Esophagus squamous epithelium (tissue), 5 donors: Measurements from ENCODE around the gene EML2. TPM values are rescaled to one million over a fixed set of nuclear protein-coding genes. Genes with fewer than 3 reads are reported as not detected.

Source experiments
- DNase-seq: peaks from one replicate; lab custom pipeline; 2025; lab: John Stamatoyannopoulos, UW
- H3K27ac ChIP-seq, 4 donors: fragments of 200-600 bp; sonication (generic); one replicate each; pipeline ENCODE4 v1.5.1; 2016 to 2019; ENCODE audit warnings: mild to moderate bottlenecking in 1 of 4
- H3K27me3 ChIP-seq, 4 donors: fragments of 200-600 bp; sonication (generic); 1 replicate in 3 of 4; 2 replicates in 1 of 4; pipeline versions ENCODE4 v1.5.1 to v1.6.0; 2017 to 2021; ENCODE audit warnings: antibody characterized with exemption in 1 of 4
- H3K36me3 ChIP-seq, 3 donors: fragments of 200-600 bp; sonication (generic); one replicate each; pipeline ENCODE4 v1.5.1; 2016 to 2019
- H3K4me1 ChIP-seq, 3 donors: fragments of 200-600 bp; sonication (generic); one replicate each; pipeline ENCODE4 v1.5.1; 2017 to 2019
- H3K4me3 ChIP-seq, 4 donors: fragments of 200-600 bp; sonication (generic); 1 replicate in 3 of 4; 2 replicates in 1 of 4; pipeline ENCODE4 v1.5.1; 2016 to 2019; ENCODE audit warnings: mild to moderate bottlenecking in 2 of 4, moderate library complexity in 1 of 4
- H3K9me3 ChIP-seq, 3 donors: fragments of 200-600 bp; sonication (generic); one replicate each; pipeline ENCODE4 v1.5.1; 2016 to 2019
- POLR2A ChIP-seq, 4 donors: fragments of 450-650 bp; IDR thresholded peaks; one replicate each; pipeline ENCODE4 v1.6.1; 2017; ENCODE audit warnings: antibody characterized with exemption in 4 of 4, mild to moderate bottlenecking in 4 of 4, moderate library complexity in 3 of 4
- WGBS, 2 donors: methylation state at CpG; one replicate each; pipeline ENCODE4 v1.1.5; 2018; 5-methylcytosine and 5-hydroxymethylcytosine counted together
- intact Hi-C: fragments of 100-400 bp; cut with DNase I; formaldehyde crosslinking; loops from one replicate; pipeline ENCODE4 v1.15.0; 2022
- total RNA-seq, 4 donors: library from RNA; depleted of rRNA; stranded (reverse); fragments of >200 nt; gene quantifications; one replicate each; pipeline ENCODE4 v1.1.0, GENCODE V29; 2016
- TF ChIP-seq, protein P1 (sequence below), 6 experiments: fragments of 450-650 bp in 4 of 6; fragments of 200-600 bp in 2 of 6; sonication (generic) in 2 of 6; IDR thresholded peaks; one replicate each; pipeline ENCODE4 v1.5.1; 2016 to 2019; ENCODE audit warnings: antibody characterized with exemption in 6 of 6, mild to moderate bottlenecking in 4 of 6, moderate library complexity in 4 of 6
- donor health status: DM: yes; HTN: yes; CAD: no.

Gene EML2
- total RNA-seq, 4 donors from 2014 or later: 38.6 to 617 (median 58.3) TPM

GRCh38 chr19:45663800-45664199 lies 24.6 kb upstream of the EML2 start:
- Histone ChIP-seq H3K27me3 (peaks cover 0 to 74% (median 0%) of the 10 kb centered on the region in 4 donors), H3K9me3 (no peaks in the 10 kb centered on the region), H3K4me3 (no peak overlapping the region), H3K4me1 (peaks cover 0 to 15% (median 4%) of the 10 kb centered on the region in 3 donors), H3K36me3 (no peaks in the 10 kb centered on the region), H3K27ac (no peak overlapping the region)
- WGBS, 2 donors: 82 to 93% methylated on average over 1 of the region's 1 CpG
- TF ChIP-seq POLR2A (IDR thresholded peaks at IDR 0.05): no peak
- TF ChIP-seq, protein P1, sequence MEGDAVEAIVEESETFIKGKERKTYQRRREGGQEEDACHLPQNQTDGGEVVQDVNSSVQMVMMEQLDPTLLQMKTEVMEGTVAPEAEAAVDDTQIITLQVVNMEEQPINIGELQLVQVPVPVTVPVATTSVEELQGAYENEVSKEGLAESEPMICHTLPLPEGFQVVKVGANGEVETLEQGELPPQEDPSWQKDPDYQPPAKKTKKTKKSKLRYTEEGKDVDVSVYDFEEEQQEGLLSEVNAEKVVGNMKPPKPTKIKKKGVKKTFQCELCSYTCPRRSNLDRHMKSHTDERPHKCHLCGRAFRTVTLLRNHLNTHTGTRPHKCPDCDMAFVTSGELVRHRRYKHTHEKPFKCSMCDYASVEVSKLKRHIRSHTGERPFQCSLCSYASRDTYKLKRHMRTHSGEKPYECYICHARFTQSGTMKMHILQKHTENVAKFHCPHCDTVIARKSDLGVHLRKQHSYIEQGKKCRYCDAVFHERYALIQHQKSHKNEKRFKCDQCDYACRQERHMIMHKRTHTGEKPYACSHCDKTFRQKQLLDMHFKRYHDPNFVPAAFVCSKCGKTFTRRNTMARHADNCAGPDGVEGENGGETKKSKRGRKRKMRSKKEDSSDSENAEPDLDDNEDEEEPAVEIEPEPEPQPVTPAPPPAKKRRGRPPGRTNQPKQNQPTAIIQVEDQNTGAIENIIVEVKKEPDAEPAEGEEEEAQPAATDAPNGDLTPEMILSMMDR (IDR thresholded peaks at IDR 0.05): no peak
- intact Hi-C loops: no loop called here
- no peak for DNase-seq

- intact Hi-C loops: no loop called here
- no peak overlapping the region for H3K4me3 ChIP-seq
- WGBS, 2 donors: 33 to 41% methylated on average over 6 to 8 of the region's 8 CpGs
Measured at GRCh38 chr19:45660636-45661035, 21.4 kb upstream of the EML2 start.

DNA sequence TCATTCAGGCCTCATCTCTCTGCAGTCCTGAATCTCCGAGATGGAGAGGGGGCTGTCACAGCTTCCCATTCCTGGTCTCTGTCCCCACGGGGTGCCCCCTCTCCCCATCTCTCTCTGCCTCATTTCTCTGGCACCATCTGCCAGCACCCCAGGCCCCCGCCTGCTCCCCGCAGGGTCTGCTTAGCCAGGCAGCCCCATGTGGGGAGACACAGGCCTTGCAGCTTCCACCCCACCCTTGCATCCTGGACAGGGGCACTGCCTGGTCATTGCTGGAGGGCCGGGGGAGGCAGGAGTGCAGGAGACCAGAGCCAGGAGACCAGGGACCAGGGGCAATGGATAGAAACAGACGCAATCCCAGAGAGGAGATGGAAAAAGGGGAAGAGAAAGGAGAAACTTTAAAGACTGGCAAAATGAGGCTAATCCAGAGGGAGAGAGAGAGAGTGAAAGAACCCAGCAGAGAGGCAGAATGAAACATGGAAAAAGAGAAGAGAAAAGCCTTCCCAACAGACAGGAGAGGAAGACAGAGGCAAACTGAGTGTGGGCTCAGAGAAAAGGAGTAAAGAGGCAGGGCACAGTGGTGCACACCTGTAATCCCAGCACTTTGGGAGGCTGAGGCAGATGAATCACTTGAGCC lies 20.0 kb upstream of the EML2 start:
- WGBS, 2 donors: 53 to 72% methylated on average over 3 of the region's 6 CpGs

More at GRCh38 chr19:45660636-45661035, 21.4 kb upstream of the EML2 start:
- Histone ChIP-seq H3K9me3 (no peaks in the 10 kb centered on the region), H3K27ac (no peak overlapping the region), H3K27me3 (peaks cover 0 to 44% (median 0%) of the 10 kb centered on the region in 4 donors), H3K4me1 (no peaks in the 10 kb centered on the region), H3K36me3 (no peaks in the 10 kb centered on the region)
- TF ChIP-seq POLR2A (IDR thresholded peaks at IDR 0.05): no peak
- TF ChIP-seq, protein P1 (IDR thresholded peaks at IDR 0.05): no peak
- DNase-seq: no peak

GRCh38 chr19:45657520-45658167 lies 18.4 kb upstream of the EML2 start:
- no peaks in the 10 kb centered on the region for H3K9me3 ChIP-seq
- WGBS, 2 donors: 36 to 44% methylated on average over 13 to 14 of the region's 14 CpGs
- TF ChIP-seq POLR2A (IDR thresholded peaks at IDR 0.05): no peak
- TF ChIP-seq, protein P1 (IDR thresholded peaks at IDR 0.05): no peak
- no peaks in the 10 kb centered on the region for H3K36me3 ChIP-seq
- H3K27ac ChIP-seq: no peak overlapping the region
- intact Hi-C loops: no loop called here
- H3K4me3 ChIP-seq: no peak overlapping the region
- no peak for DNase-seq
- H3K27me3 ChIP-seq: peaks cover 0 to 22% (median 0%) of the 10 kb centered on the region in 4 donors
- no peaks in the 10 kb centered on the region for H3K4me1 ChIP-seq

More for the DNA sequence above, 20.0 kb upstream of the EML2 start:
- intact Hi-C loops: no loop called here
- no peak for DNase-seq
- H3K36me3 ChIP-seq: no peaks in the 10 kb centered on the region
- H3K27me3 ChIP-seq: peaks cover 0 to 37% (median 0%) of the 10 kb centered on the region in 4 donors
- no peak overlapping the region for H3K27ac ChIP-seq
- TF ChIP-seq POLR2A (IDR thresholded peaks at IDR 0.05): no peak
- TF ChIP-seq, protein P1 (IDR thresholded peaks at IDR 0.05): no peak
- no peaks in the 10 kb centered on the region for H3K4me1 ChIP-seq
- H3K4me3 ChIP-seq: no peak overlapping the region
- no peaks in the 10 kb centered on the region for H3K9me3 ChIP-seq

DNA sequence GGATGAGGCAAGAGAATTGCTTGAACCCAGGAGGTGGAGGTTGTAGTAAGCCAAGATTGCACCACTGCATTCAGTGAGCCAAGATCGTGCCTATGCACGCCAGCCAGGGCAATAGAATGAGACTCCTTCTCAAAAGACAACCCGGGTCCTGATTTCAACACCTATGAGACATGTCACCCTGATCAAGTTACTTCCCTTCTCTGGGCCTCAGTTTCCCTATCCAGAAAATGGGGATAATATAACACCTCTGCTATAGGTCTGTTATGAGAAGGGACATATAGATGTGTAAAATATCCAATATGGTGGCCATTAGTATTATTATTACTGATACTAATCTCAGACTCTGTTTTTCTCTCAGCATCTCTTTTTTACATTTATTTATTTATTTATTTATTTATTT lies 15.9 kb upstream of the EML2 start:
- Histone ChIP-seq H3K27me3 (peaks cover 0 to 13% (median 0%) of the 10 kb centered on the region in 4 donors), H3K36me3 (no peaks in the 10 kb centered on the region), H3K4me1 (no peaks in the 10 kb centered on the region), H3K9me3 (no peaks in the 10 kb centered on the region), H3K4me3 (no peak overlapping the region), H3K27ac (no peak overlapping the region)
- no peak for DNase-seq
- 60 to 81% methylated on average over 3 of the region's 3 CpGs for WGBS, 2 donors
- intact Hi-C loops: no loop called here
- TF ChIP-seq POLR2A (IDR thresholded peaks at IDR 0.05): no peak
- TF ChIP-seq, protein P1 (IDR thresholded peaks at IDR 0.05): no peak
